Adrenal gland (tissue), 12 donors: Measurements from ENCODE around the gene CDYL. TPM values are rescaled to one million over a fixed set of nuclear protein-coding genes. Genes with fewer than 3 reads are reported as not detected.

Experiments used
- DNase-seq, 7 donors: peaks; one replicate each; pipeline ENCODE4 v3.0.0-alpha.2; 2019 to 2020
- H3K27ac ChIP-seq, 5 donors: fragments of 200-600 bp; sonication (generic) in 4 of 5; 1 replicate in 3 of 5; 2 replicates in 2 of 5; pipeline versions ENCODE4 v1.5.1 to v1.8.0; 2016 to 2020; ENCODE audit warnings: mild to moderate bottlenecking in 1 of 5
- H3K27me3 ChIP-seq: fragments of 200-600 bp; 2 replicates; pipeline ENCODE4 v1.8.0; 2021
- H3K36me3 ChIP-seq, 2 donors: fragments of 200-600 bp; replicated peaks in 1 of 2; 1 replicate in 1 of 2; 2 replicates in 1 of 2; pipeline versions ENCODE4 v1.5.1 to v1.8.0; 2018 to 2022
- H3K4me1 ChIP-seq, 2 donors: fragments of 200-600 bp; replicated peaks in 1 of 2; 1 replicate in 1 of 2; 2 replicates in 1 of 2; pipeline versions ENCODE4 v1.5.1 to v1.8.0; 2018 to 2021
- H3K4me3 ChIP-seq, 4 donors: fragments of 200-600 bp; sonication (generic) in 3 of 4; one replicate each; pipeline ENCODE4 v1.5.1; 2016 to 2018
- H3K9me3 ChIP-seq, 3 donors: fragments of 200-600 bp; sonication (generic) in 1 of 3; replicated peaks in 1 of 3; 1 replicate in 2 of 3; 2 replicates in 1 of 3; pipeline versions ENCODE4 v1.5.1 to v1.8.0; 2016 to 2021
- CTCF ChIP-seq, 6 experiments: fragments of 450-650 bp in 4 of 6; fragments of 200-600 bp in 2 of 6; sonication (generic) in 1 of 6; IDR thresholded peaks; 1 replicate in 5 of 6; 2 replicates in 1 of 6; pipeline versions ENCODE4 v1.5.1 to v1.8.0; 2016 to 2021; ENCODE audit warnings: antibody characterized with exemption in 6 of 6, mild to moderate bottlenecking in 2 of 6, moderate library complexity in 1 of 6
- POLR2A ChIP-seq, 2 donors: fragments of 450-650 bp; IDR thresholded peaks; one replicate each; pipeline ENCODE4 v1.6.1; 2017; ENCODE audit warnings: antibody characterized with exemption in 2 of 2, mild to moderate bottlenecking in 2 of 2, moderate library complexity in 1 of 2
- WGBS, 4 donors: extraction: QIAGEN DNeasy Blood & Tissue Kit in 2 of 4; methylation state at CpG; one replicate each; pipeline versions ENCODE4 v1.1.5 to v1.1.7; 2013 to 2017; 5-methylcytosine and 5-hydroxymethylcytosine counted together
- intact Hi-C, 2 donors: fragments of 100-400 bp; cut with DNase I; formaldehyde crosslinking; loops; one replicate each; pipeline versions ENCODE4 v1.14.1 to v1.15.0; 2022 to 2023
- polyA plus RNA-seq, 3 donors: library from polyadenylated mRNA; stranded (reverse); fragments of 200-250 nt in 2 of 3; fragments of 350-450 nt in 1 of 3; fragmentation: Illumina TruSeq in 1 of 3; extraction: RNeasy Lipid Tissue Mini Kit (QIAGEN cat#74804) in 1 of 3; gene quantifications; one replicate each; pipeline ENCODE4 v1.2.3, GENCODE V29; 2013 to 2014
- total RNA-seq, 9 donors: library from RNA; depleted of rRNA in 4 of 9; stranded (reverse); fragments of >200 nt in 4 of 9; fragments of 120-200 nt in 1 of 9; fragmentation: NEBNext Ultra II Directional in 1 of 9; extraction: Animal tissue kit (Norgen Biotek cat#: 25700) in 1 of 9; gene quantifications; one replicate each; pipeline versions ENCODE4 v1.1.0 to v1.2.4, GENCODE V29; 2013 to 2023
- donor health status: healthy with polysubstance abuse.
- donor health status: Bipolar disorder and iron deficiency.
- donor health status: DM: yes; HTN: yes; CAD: no.
- donor health status: DM: no; HTN: no; CAD: no.
- donor health status: DM: no; HTN: no; CAD: no.
- donor health status: DM: yes; HTN: yes; CAD: no.

Gene CDYL
- total and polyA plus RNA-seq, 12 donors = 3.3 to 47.1 (median 24.8) TPM

- Histone ChIP-seq H3K27ac (no peak overlapping the region), H3K27me3 (no peaks in the 10 kb centered on the region), H3K4me1 (no peaks in the 10 kb centered on the region), H3K9me3 (no peaks in the 10 kb centered on the region), H3K36me3 (no peaks in the 10 kb centered on the region), H3K4me3 (no peak overlapping the region)
- no peak for TF ChIP-seq POLR2A (IDR thresholded peaks at IDR 0.05)
- no peak for TF ChIP-seq CTCF (IDR thresholded peaks at IDR 0.05)
- 64 to 71% (median 69%) methylated on average over 7 of the region's 7 CpGs for WGBS, 4 donors
- no peak for DNase-seq
- intact Hi-C loops = no loop called here
Measured at GRCh38 chr6:4768815-4769214, 7.4 kb upstream of the CDYL start.

- WGBS, 4 donors = 39 to 55% (median 44%) methylated on average over 5 of the region's 5 CpGs
- intact Hi-C loops = loop anchor here in 1 of 2 donors (10.0 kb wide), 1 partner anchor 252 kb away; no protein-coding TSS in a partner anchor
- Histone ChIP-seq H3K36me3 (no peaks in the 10 kb centered on the region), H3K4me3 (no peak overlapping the region), H3K4me1 (peaks cover 0 to 11% of the 10 kb centered on the region in 2 donors), H3K27ac (no peak overlapping the region), H3K9me3 (no peaks in the 10 kb centered on the region), H3K27me3 (no peaks in the 10 kb centered on the region)
- no peak for TF ChIP-seq CTCF (IDR thresholded peaks at IDR 0.05)
- TF ChIP-seq POLR2A (IDR thresholded peaks at IDR 0.05) = no peak
- no peak for DNase-seq
Measured at GRCh38 chr6:4772750-4773149, 3.5 kb upstream of the CDYL start.

- H3K27me3 ChIP-seq = no peaks in the 10 kb centered on the region
- no peak for DNase-seq
- TF ChIP-seq CTCF (IDR thresholded peaks at IDR 0.05) = no peak
- no peak for TF ChIP-seq POLR2A (IDR thresholded peaks at IDR 0.05)
- no peak overlapping the region for H3K4me3 ChIP-seq
- intact Hi-C loops = loop anchor here in 1 of 2 donors (10.0 kb wide), 1 partner anchor 252 kb away; no protein-coding TSS in a partner anchor
- peaks cover 0 to 16% of the 10 kb centered on the region in 2 donors for H3K4me1 ChIP-seq
- H3K36me3 ChIP-seq = no peaks in the 10 kb centered on the region
- no peak overlapping the region for H3K27ac ChIP-seq
- no peaks in the 10 kb centered on the region for H3K9me3 ChIP-seq
- WGBS, 4 donors = 28 to 47% (median 39%) methylated on average over 7 of the region's 7 CpGs
Measured at GRCh38 chr6:4773181-4773580, 3.0 kb upstream of the CDYL start.

- DNase-seq = no peak
- Histone ChIP-seq H3K9me3 (no peaks in the 10 kb centered on the region), H3K4me1 (peaks cover 0 to 16% of the 10 kb centered on the region in 2 donors), H3K27me3 (no peaks in the 10 kb centered on the region), H3K36me3 (no peaks in the 10 kb centered on the region), H3K4me3 (no peak overlapping the region), H3K27ac (no peak overlapping the region)
- 44 to 54% (median 45%) methylated on average over 6 of the region's 6 CpGs for WGBS, 4 donors
- TF ChIP-seq POLR2A (IDR thresholded peaks at IDR 0.05) = no peak
- TF ChIP-seq CTCF (IDR thresholded peaks at IDR 0.05) = no peak
- intact Hi-C loops = loop anchor here in 1 of 2 donors (10.0 kb wide), 1 partner anchor 251 kb away; no protein-coding TSS in a partner anchor
Measured at GRCh38 chr6:4774296-4774695, 1.9 kb upstream of the CDYL start.
